Measurements from ENCODE around the gene GLIS1.
A peak's percentile ranks its signal among the peaks of the same experiment; 100 is the strongest.
"Not testable (repeated sequence)": the region's sequence is repeated elsewhere in the genome, so short reads cannot be mapped to it uniquely, and the experiment has no call there.

Gene GLIS1

DNA sequence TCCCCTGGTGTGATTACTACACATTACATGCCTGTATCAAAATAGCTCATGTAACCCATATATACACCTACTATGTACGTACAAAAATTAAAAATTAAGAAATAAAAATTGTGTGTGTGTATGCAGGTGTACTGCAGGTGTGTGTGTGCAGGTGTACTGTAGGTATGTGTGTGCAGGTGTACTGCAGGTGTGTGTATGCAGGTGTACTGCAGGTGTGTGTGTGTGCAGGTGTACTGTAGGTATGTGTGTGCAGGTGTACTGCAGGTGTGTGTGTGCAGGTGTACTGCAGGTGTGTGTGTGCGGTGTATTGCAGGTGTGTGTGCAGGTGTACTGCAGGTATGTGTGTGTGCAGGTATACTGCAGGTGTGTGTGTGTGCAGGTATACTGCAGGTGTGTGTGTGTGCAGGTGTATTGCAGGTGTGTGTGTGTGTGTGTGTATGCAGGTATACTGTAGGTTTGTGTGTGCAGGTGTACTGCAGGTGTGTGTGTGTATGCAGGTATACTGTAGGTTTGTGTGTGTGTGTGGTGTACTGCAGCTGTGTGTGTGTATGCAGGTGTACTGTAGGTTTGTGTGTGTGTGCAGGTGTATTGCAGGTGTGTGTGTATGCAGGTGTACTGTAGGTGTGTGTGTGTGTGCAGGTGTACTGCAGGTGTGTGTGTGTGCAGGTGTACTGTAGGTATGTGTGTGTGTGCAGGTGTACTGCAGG lies 183.2 kb downstream of the GLIS1 start:
- peak in 1 of 2 experiments; percentile 3 for DNase-seq (ENCODE audit: low spot score in 2 of 2)

DNA sequence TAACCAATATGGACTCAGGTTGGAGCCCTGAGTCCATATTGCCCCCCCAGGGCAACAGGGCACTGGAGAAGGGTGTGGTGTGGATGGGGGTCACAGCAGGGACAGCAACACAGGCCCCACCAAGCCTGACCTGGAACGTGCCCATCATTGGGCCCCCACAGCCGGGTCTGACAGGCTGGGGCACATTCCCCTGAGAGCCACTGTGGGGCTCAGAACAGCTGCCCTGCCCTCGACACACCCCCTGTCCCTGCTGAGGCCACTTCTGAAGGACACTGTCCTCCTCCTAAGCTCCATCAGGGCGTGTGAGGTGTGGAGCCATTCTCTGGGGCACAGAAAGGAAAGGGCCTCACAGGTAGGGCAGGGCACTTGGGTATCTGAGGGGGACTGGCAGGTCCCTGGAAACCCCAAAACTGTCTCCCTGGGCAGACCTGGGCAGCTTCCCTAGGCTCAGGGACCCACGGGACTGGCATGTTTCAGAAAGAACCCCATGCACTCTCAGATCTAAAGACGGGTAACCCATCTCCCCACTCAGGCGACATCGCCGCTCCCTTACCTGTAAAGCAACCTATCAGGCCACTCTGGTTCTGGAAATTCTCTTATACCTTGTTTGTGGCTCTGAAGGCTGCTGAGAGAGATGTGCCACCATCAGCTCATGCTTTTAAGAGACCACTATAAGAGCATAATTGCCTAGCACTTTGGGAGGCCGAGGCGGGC lies 184.2 kb downstream of the GLIS1 start:
- peak in 1 of 2 experiments; percentile 1 for DNase-seq (ENCODE audit: low spot score in 2 of 2)
- H3K36me3 ChIP-seq (replicated peaks) = no peaks in the 10 kb centered on the region
- no peaks in the 10 kb centered on the region for H3K27me3 ChIP-seq (ENCODE audit: low read depth)
- H3K4me1 ChIP-seq = no peaks in the 10 kb centered on the region
- in situ Hi-C loops (cut with MboI; ENCODE audit: low sequenced_read_pairs) = no loop called here
- H3K4me3 ChIP-seq = no peak overlapping the region
- H3K9me3 ChIP-seq = no peaks in the 10 kb centered on the region

More for the DNA sequence above, 183.2 kb downstream of the GLIS1 start:
- H3K4me1 ChIP-seq; in situ Hi-C loops (cut with MboI; ENCODE audit: low sequenced_read_pairs); H3K36me3 ChIP-seq (replicated peaks); H3K9me3 ChIP-seq; H3K27me3 ChIP-seq (ENCODE audit: low read depth); H3K4me3 ChIP-seq: not testable (repeated sequence)

DNA sequence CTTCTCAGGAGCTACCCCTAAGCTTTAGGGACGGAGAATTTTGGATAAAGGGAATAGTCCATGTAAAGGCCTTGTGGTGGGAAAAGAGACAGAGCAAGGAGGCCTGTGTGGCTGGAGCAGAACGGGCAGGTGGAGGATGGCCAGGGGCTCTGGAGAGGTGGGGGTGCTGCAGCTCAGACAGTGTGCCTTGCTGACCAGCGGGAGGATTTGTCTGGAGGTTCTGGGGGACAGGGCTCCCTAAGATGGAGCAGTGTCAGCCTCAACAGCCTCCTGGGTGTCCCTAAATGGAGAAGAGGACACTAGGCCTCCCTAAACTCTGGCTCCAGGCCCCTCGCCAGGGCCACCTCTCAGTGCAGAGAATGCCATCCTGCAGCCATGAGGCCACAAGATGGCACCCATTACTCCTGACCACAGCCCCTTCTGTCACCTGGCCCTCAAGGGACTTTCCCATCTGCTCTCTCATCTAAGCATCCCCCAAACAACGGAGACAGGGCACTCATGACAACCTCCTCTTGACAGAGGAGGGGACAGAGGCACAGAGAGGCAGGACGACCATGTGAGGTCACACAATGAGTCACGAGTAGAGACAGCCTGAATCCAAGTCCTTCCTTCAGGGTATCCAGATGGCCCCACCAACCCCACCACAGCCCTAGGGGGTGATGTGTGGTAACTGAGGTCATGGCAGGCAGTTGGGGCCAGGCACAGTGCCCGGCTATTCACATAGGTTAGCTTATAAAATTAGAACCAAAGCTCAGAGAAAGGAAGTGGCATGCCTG lies 185.0 kb downstream of the GLIS1 start:
- in situ Hi-C loops (cut with MboI; ENCODE audit: low sequenced_read_pairs) = no loop called here
- DNase-seq (ENCODE audit: low spot score in 2 of 2) = peak in 1 of 2 experiments; percentile 3
- no peaks in the 10 kb centered on the region for H3K9me3 ChIP-seq
- no peaks in the 10 kb centered on the region for H3K36me3 ChIP-seq (replicated peaks)
- no peaks in the 10 kb centered on the region for H3K4me1 ChIP-seq
- H3K27me3 ChIP-seq (ENCODE audit: low read depth) = no peaks in the 10 kb centered on the region
- no peak overlapping the region for H3K4me3 ChIP-seq

DNA sequence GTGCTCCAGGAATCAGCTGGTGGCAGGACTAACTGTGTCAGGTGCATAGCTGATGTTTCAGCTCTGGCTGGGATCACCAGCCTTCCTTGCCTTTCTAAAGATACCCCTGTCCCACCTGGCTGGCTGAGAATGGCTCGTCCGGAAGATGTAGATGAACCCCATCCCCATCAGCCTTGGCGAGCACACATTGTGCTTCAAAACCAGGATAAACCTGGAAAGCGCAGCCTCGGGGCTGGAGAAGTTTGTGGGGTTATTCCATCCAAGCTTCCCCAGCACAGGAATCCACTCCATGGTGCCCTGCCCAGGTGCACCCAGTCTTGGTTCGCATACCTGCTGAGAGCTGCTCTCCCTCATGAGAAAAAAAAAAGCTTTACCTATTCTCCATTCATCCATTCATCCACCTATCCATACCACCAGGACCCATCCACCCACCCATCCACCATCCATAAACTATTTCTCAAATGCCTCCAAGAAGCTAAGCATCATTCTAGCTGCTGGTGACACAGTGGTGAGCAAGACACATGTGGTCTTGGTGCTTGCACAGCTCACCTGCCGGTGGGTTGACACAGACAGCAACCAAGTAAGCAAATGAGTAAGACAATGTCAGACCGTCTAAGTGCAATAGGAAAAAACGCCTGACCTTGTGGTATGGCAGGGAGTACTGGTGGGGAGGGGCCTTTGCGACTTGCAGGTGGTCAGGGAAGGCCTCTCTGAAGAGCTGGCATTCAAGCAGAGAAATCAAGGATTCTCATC lies 185.8 kb downstream of the GLIS1 start:
- in situ Hi-C loops (cut with MboI; ENCODE audit: low sequenced_read_pairs) = no loop called here
- Histone ChIP-seq H3K27me3 (ENCODE audit: low read depth) (no peaks in the 10 kb centered on the region; the same call in 1 of the 2 replicates), H3K9me3 (no peaks in the 10 kb centered on the region), H3K4me1 (no peaks in the 10 kb centered on the region), H3K4me3 (no peak overlapping the region), H3K36me3 (replicated peaks) (no peaks in the 10 kb centered on the region)
- DNase-seq (ENCODE audit: low spot score in 2 of 2) = no peak

DNA sequence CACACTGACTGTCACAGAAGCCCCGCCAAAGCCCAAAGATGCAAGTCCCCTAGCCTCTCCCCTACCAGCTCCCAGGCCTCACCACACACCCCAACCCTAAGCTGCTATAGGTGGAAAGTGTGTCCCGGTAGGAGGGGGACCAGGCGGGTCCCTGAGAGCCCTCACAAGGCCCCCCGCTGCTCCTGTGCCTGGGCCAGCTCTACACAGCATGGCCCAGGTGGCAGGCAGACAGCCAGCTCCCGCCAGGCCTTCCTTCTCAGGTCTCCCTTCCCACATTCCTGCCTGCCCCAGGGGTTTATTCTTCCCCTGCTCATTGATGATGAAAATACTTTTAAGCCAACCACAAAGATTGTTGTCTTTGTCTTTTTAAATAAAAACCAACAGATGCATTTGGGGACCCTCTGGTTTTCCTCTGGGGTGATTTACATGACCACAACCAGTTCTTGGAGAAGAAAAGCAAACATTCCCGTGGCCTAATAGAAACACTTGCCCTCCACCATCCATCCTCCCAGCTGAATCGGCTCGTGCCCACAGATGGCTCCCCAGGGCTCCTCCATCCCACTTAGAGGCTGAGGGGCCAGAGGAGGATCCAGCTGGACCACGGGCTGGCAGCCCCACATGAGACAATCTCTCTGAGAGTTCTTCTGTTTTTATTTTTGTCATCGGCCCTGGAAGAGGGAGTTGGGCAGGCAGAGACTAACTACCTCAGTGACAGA lies 186.7 kb downstream of the GLIS1 start:
- no peaks in the 10 kb centered on the region for H3K36me3 ChIP-seq (replicated peaks)
- no peaks in the 10 kb centered on the region for H3K9me3 ChIP-seq
- DNase-seq (ENCODE audit: low spot score in 2 of 2) = no peak
- H3K4me1 ChIP-seq = no peaks in the 10 kb centered on the region
- in situ Hi-C loops (cut with MboI; ENCODE audit: low sequenced_read_pairs) = no loop called here
- no peak overlapping the region for H3K4me3 ChIP-seq
- no peaks in the 10 kb centered on the region; the same call in 1 of the 2 replicates for H3K27me3 ChIP-seq (ENCODE audit: low read depth)

DNA sequence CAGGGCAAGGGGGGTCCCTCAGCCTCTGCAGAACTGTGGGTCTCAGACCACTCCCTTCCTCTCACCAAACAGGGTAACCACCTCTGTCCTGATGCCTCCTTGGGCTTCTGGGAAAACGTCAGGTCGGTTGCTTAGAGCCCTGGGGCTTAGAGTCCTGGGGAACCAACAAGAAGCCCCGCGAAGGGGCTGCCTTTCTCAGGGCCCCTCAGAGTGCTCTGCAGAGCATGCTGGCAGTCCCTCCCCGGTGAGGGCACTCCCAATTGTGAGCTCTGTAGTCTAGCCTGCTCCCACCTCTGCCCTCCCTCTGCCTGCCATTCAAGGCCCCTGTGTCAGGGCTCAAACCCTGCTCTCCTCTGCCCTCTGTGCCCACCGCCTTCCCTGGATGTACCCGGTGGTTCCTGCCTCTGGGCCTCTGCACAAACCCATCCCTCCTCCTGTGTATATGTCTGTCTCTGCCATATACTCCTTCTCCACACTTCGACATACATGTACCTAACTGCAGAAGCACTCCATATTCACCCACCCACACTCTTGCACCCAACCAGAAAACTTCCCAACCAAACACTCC lies 187.5 kb downstream of the GLIS1 start:
- H3K27me3 ChIP-seq (ENCODE audit: low read depth) = no peaks in the 10 kb centered on the region; the same call in 1 of the 2 replicates
- H3K9me3 ChIP-seq = no peaks in the 10 kb centered on the region
- no peaks in the 10 kb centered on the region for H3K36me3 ChIP-seq (replicated peaks)
- no peaks in the 10 kb centered on the region for H3K4me1 ChIP-seq
- H3K4me3 ChIP-seq = no peak overlapping the region
- no peak for DNase-seq (ENCODE audit: low spot score in 2 of 2)
- in situ Hi-C loops (cut with MboI; ENCODE audit: low sequenced_read_pairs) = no loop called here

DNA sequence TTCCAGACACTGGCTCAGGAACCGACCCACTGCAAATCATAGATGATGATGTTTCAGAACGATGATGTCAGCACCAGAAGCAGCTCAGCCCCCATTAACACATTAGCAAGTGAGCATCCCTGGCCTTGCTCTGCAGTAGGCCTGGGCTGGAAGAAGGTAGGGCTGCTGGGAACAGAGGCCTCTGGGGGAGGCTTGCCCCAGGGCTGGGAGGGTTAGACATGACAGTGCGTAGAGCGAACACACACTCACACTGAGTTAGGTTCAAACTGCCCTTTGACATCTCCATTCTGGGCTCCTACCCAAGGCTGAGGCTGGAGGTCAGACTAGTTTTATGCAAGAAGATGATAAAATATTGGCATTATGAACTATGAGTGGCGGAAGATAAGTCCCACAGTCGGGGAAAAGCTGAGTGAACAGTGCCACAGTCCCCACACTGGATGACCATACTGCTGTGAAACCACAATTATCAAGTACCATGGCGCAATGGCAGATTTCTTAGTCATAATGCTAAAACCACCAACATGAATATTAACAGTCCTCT lies 188.7 kb downstream of the GLIS1 start:
- DNase-seq (ENCODE audit: low spot score in 2 of 2) = peak in 1 of 2 experiments; percentile 3
- H3K4me3 ChIP-seq = no peak overlapping the region
- no peaks in the 10 kb centered on the region for H3K9me3 ChIP-seq
- H3K36me3 ChIP-seq (replicated peaks) = no peaks in the 10 kb centered on the region
- in situ Hi-C loops (cut with MboI; ENCODE audit: low sequenced_read_pairs) = no loop called here
- H3K4me1 ChIP-seq = no peaks in the 10 kb centered on the region
- no peaks in the 10 kb centered on the region; the same call in 1 of the 2 replicates for H3K27me3 ChIP-seq (ENCODE audit: low read depth)

DNA sequence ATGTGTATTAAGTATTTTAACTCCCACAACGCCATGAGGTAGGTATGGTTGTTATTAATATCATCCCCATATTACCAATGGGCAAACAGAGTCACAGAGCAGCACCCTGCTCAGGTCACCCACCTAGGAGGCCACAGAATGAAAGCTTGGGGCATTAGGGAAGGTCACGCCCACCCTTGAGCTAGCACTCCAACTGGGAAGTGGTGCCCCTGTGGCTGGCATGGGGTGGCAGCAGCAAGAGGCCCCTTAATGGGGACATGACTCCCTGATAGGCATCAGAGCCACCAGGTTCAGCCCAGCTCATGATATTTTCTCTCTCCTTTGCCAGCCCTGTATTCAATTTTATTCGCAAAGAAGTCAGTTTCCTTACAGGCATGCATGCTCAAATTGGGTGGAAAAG lies 189.2 kb downstream of the GLIS1 start:
- no peaks in the 10 kb centered on the region for H3K9me3 ChIP-seq
- H3K4me3 ChIP-seq = no peak overlapping the region
- H3K36me3 ChIP-seq (replicated peaks) = no peaks in the 10 kb centered on the region
- in situ Hi-C loops (cut with MboI; ENCODE audit: low sequenced_read_pairs) = no loop called here
- H3K27me3 ChIP-seq (ENCODE audit: low read depth) = no peaks in the 10 kb centered on the region; the same call in 1 of the 2 replicates
- H3K4me1 ChIP-seq = no peaks in the 10 kb centered on the region
- DNase-seq (ENCODE audit: low spot score in 2 of 2) = peak in 1 of 2 experiments; percentile 1

DNA sequence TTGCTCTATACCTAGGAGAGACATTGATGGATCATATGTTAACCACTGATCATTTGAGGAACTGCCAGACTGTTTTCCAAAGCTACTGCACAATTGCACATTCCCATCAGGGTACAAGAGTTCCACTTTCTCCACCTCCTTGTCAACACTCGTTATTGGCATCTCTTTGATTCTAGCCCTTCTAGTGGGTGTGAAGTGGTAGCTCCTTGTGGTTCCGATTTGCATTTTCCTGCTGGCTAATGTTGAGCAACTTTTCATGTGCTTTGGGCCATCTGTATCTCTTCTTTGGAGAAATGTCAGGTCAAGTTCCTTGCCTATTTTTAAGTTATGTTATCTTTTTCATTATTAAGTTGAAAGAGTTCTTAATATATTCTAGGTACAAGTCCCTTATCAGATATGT lies 189.7 kb downstream of the GLIS1 start:
- in situ Hi-C loops (cut with MboI; ENCODE audit: low sequenced_read_pairs) = no loop called here
- DNase-seq (ENCODE audit: low spot score in 2 of 2) = no peak
- H3K4me3 ChIP-seq = no peak overlapping the region
- no peaks in the 10 kb centered on the region; the same call in 1 of the 2 replicates for H3K27me3 ChIP-seq (ENCODE audit: low read depth)
- H3K4me1 ChIP-seq = no peaks in the 10 kb centered on the region
- H3K9me3 ChIP-seq = no peaks in the 10 kb centered on the region
- no peaks in the 10 kb centered on the region for H3K36me3 ChIP-seq (replicated peaks)

DNA sequence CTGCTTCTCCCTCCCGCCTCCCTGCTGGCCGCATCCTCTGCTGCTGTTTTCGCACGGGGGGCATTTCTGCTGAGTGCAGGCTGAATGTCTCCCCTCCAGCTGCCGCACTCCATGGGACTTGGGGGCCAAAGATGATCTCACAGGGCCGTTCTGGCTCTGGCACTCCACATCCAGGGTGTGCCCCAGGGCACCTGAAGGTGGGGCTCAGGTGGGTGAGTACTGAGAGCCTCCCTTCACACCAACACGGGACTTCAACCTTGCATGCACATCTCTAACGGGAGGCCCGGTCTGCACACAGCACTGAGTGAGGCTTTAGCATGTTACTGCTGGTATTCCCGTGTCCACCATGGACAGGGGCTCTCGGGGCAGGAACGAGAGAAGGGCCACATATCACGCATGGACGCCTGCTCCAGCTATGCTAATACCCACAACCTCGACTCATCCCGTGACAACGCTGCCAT lies 190.9 kb downstream of the GLIS1 start:
- H3K4me1 ChIP-seq = no peaks in the 10 kb centered on the region
- no peaks in the 10 kb centered on the region for H3K36me3 ChIP-seq (replicated peaks)
- in situ Hi-C loops (cut with MboI; ENCODE audit: low sequenced_read_pairs) = no loop called here
- no peaks in the 10 kb centered on the region; the same call in 1 of the 2 replicates for H3K27me3 ChIP-seq (ENCODE audit: low read depth)
- H3K4me3 ChIP-seq = no peak overlapping the region
- no peaks in the 10 kb centered on the region for H3K9me3 ChIP-seq
- DNase-seq (ENCODE audit: low spot score in 2 of 2) = no peak

DNA sequence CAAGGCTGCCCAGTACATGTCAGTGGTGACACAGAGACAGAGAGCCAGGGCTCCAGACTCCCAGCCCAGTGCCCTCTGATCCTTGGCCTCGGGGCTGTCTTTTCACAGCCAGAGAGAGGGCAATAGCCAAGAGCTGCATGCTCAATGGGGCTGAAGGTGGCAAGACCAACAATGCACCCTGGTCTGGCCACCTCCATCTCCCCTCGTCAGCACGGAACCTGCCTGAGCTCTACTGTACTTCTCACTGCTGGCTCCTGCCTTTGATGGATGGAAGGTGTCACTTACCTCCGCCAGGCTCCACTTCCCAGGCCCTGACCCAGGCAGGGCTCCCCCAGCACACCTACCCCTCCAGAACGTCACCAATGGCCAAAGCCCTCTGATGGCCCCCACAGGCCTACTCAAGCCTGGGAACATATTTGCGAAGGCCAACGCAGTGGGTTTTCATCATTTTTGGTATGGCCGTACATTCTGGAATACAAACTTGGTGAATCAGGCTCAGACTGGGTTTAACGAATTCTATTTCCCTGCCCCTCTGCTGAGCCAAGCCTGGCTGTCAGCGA lies 191.7 kb downstream of the GLIS1 start:
- H3K27me3 ChIP-seq (ENCODE audit: low read depth) = no peaks in the 10 kb centered on the region; the same call in 1 of the 2 replicates
- H3K4me3 ChIP-seq = no peak overlapping the region
- in situ Hi-C loops (cut with MboI; ENCODE audit: low sequenced_read_pairs) = no loop called here
- H3K4me1 ChIP-seq = no peaks in the 10 kb centered on the region
- H3K9me3 ChIP-seq = no peaks in the 10 kb centered on the region
- H3K36me3 ChIP-seq (replicated peaks) = no peaks in the 10 kb centered on the region
- DNase-seq (ENCODE audit: low spot score in 2 of 2) = peak in 1 of 2 experiments; percentile 5

Measured in HAP-1 (cell line).